Calu3 (cell line): ENCODE data around the gene LRP8. TPM values are rescaled to one million over a fixed set of nuclear protein-coding genes. Genes with fewer than 3 reads are reported as not detected.

Experiments used
- BruUV-seq: library from RNA; stranded (reverse); fragments of 400-500 nt; replicated peaks from 2 replicates; lab custom pipeline; 2021; lab: Mats Ljungman, UMichigan
- CTCF ChIA-PET: fragments of 300-600 bp; sonication (Branson Sonifier 250); formaldehyde crosslinking; loops from one replicate; lab custom pipeline; 2022; ENCODE audit warnings: antibody characterized with exemption; lab: Charles Lee
- DNase-seq: peaks from one replicate; pipeline ENCODE4 v3.0.0; 2022
- H3K27ac Mint-ChIP-seq: one replicate; pipeline ENCODE4 v1.8.0; 2022; ENCODE audit warnings: mixed read lengths; ENCODE audit not compliant: unreplicated experiment
- H3K27me3 Mint-ChIP-seq: one replicate; pipeline ENCODE4 v1.8.0; 2022; ENCODE audit warnings: mixed read lengths; ENCODE audit not compliant: unreplicated experiment
- H3K36me3 Mint-ChIP-seq: one replicate; pipeline ENCODE4 v1.8.0; 2022; ENCODE audit warnings: mild to moderate bottlenecking, moderate library complexity, mixed read lengths; ENCODE audit not compliant: insufficient read depth, unreplicated experiment
- H3K4me1 Mint-ChIP-seq: one replicate; pipeline ENCODE4 v1.8.0; 2022; ENCODE audit warnings: mild to moderate bottlenecking, low read depth, mixed read lengths; ENCODE audit not compliant: unreplicated experiment
- H3K4me3 Mint-ChIP-seq: one replicate; pipeline ENCODE4 v1.8.0; 2022; ENCODE audit warnings: mild to moderate bottlenecking, low read depth, moderate library complexity, mixed read lengths; ENCODE audit not compliant: unreplicated experiment
- H3K9me3 Mint-ChIP-seq: one replicate; pipeline ENCODE4 v1.8.0; 2022; ENCODE audit warnings: low read depth, mixed read lengths; ENCODE audit not compliant: unreplicated experiment
- intact Hi-C: fragments of 100-400 bp; cut with micrococcal nuclease; formaldehyde crosslinking; loops from one replicate; pipeline ENCODE4 v1.10.0; 2022; ENCODE audit not compliant: unreplicated experiment
- total RNA-seq: library from RNA; stranded (reverse); gene quantifications from 2 replicates; pipeline ENCODE4 v1.2.3, GENCODE V29; 2022
- TF ChIP-seq, protein P1 (sequence below): fragments of 200-600 bp; IDR thresholded peaks from one replicate; pipeline ENCODE4 v1.8.0; 2022; ENCODE audit warnings: antibody characterized with exemption; ENCODE audit not compliant: unreplicated experiment

Gene LRP8
- total RNA-seq, 1 experiment from 2014 or later, result 104 TPM

DNA sequence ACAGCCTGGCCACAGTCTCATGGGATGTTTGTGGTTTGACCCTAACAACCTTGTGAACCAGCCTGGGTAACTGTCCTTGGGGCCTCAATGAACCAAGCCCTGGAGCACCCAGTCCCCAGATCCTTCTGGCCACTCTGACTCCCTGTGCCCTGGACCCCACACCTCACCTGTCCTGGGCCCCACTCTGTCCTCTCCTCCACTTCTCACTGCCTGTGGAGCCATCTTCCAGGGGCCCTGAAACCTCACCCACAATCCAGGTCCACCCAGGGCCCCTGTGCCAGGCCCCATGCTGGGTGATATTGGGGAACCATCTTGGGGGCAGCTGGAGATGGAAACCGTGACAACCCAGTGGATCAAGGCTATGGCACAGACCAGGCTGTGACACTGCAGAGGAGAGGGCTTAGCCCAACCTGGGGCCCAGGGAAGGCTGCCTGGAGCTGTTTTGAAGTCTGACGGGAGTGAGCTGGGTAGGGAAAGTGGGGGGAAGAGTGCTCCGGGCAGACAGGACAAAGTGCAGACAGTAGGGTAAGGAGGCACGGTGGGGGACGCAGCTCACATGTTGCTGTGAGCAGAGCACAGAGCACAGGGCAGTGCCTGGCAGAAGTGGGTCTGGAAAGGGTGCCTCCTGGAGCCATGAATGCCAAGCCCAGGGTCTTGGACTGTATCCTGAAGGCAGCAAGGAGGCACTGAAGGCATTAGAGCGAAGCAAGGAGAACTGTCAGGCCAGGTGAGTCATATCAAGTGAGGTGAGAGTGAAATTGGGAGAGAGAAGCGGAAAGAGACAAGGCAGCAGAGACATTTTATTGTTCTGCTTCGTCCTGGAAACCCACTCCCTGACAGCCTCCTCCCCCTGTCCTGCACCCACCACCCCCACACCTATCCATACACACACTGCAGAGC, 12.1 kb upstream of the LRP8 start:
- no peak for DNase-seq
- intact Hi-C loops, result no loop called here
- Mint-ChIP-seq H3K9me3 (no peaks in the 10 kb centered on the region), H3K36me3 (no peaks in the 10 kb centered on the region), H3K27me3 (peaks cover 35% of the 10 kb centered on the region), H3K4me1 (no peaks in the 10 kb centered on the region), H3K4me3 (no peak overlapping the region), H3K27ac (no peak overlapping the region)
- no TSS peak for BruUV-seq
- TF ChIP-seq, protein P1, sequence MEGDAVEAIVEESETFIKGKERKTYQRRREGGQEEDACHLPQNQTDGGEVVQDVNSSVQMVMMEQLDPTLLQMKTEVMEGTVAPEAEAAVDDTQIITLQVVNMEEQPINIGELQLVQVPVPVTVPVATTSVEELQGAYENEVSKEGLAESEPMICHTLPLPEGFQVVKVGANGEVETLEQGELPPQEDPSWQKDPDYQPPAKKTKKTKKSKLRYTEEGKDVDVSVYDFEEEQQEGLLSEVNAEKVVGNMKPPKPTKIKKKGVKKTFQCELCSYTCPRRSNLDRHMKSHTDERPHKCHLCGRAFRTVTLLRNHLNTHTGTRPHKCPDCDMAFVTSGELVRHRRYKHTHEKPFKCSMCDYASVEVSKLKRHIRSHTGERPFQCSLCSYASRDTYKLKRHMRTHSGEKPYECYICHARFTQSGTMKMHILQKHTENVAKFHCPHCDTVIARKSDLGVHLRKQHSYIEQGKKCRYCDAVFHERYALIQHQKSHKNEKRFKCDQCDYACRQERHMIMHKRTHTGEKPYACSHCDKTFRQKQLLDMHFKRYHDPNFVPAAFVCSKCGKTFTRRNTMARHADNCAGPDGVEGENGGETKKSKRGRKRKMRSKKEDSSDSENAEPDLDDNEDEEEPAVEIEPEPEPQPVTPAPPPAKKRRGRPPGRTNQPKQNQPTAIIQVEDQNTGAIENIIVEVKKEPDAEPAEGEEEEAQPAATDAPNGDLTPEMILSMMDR, result no peak
- CTCF ChIA-PET, result interaction anchor here (0.6 kb wide), 1 partner anchor 713 kb away, joined by 3 read pairs; no protein-coding TSS in a partner anchor

DNA sequence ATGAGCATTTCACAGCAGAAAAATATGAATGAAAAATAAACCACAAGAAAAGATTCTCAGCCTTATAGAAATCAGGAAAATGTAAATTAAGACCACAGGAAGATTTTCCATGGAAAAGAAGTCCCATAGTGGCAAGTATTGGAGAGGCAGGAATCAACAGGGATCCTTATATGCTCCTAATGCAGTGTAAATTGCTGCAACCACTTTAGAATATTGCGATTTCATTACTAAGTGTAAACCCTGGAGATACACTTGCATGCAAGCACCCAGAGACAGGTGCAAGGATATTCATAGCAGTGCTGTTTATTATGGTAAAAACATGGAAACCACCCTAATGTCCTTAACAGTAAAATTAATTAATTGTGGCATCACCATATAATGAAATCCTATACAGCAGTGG, 10.6 kb upstream of the LRP8 start:
- intact Hi-C loops, result no loop called here
- CTCF ChIA-PET, result no interaction called here
- no peak overlapping the region for H3K27ac Mint-ChIP-seq

DNA sequence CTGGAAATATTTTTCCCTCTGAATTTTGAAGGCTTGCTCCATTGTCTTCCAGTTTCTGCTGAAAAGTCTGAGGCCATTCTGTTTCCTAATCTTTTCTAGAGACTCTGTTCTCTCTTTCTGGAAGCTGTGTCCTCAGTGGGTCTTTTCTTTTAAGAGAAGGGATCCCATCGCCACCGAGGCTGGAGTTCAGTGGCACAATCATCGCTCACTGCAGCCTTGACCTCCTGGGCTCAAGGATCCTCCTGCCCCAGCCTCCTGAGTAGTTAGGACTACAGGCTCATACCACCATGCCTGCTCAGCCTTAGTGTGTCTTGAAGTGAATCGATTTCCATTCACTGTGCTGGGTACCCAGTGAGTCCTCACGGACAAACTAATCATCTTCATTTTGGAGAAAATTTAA, 9.6 kb upstream of the LRP8 start:
- no peak overlapping the region for H3K4me3 Mint-ChIP-seq
- no peak for DNase-seq
- H3K27me3 Mint-ChIP-seq, result peaks cover 15% of the 10 kb centered on the region
- TF ChIP-seq, protein P1, result no peak
- H3K4me1 Mint-ChIP-seq, result no peaks in the 10 kb centered on the region
- H3K36me3 Mint-ChIP-seq, result no peaks in the 10 kb centered on the region
- no TSS peak for BruUV-seq
- CTCF ChIA-PET, result no interaction called here
- no peaks in the 10 kb centered on the region for H3K9me3 Mint-ChIP-seq
- intact Hi-C loops, result no loop called here
- no peak overlapping the region for H3K27ac Mint-ChIP-seq

More for the DNA sequence above, 10.6 kb upstream of the LRP8 start:
- no peaks in the 10 kb centered on the region for H3K36me3 Mint-ChIP-seq
- H3K27me3 Mint-ChIP-seq, result peaks cover 19% of the 10 kb centered on the region
- no peak overlapping the region for H3K4me3 Mint-ChIP-seq
- H3K9me3 Mint-ChIP-seq, result no peaks in the 10 kb centered on the region
- TF ChIP-seq, protein P1, result no peak
- BruUV-seq, result no TSS peak
- no peak for DNase-seq
- no peaks in the 10 kb centered on the region for H3K4me1 Mint-ChIP-seq

DNA sequence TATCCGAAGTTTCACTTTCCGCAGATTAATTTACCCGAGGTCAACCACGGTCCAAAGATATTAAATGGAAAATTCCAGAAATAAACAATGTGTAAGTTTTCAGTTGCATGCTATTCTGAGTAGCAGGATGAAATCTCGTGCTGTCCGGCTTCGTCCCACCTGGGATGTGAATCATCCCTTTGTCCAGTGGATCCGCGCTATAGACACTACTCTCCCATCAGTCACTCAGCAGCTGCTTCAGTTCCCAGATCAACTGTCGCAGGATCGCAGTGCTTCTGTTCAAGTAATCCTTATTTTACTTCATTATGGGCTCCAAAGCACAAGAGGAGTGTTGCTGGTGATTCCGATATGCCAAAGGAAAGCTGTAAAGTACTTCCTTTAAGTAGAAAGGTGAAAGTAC, 8.3 kb upstream of the LRP8 start:
- H3K4me3 Mint-ChIP-seq, result no peak overlapping the region
- no peaks in the 10 kb centered on the region for H3K4me1 Mint-ChIP-seq
- CTCF ChIA-PET, result no interaction called here
- no TSS peak for BruUV-seq
- no peaks in the 10 kb centered on the region for H3K36me3 Mint-ChIP-seq
- no peaks in the 10 kb centered on the region for H3K9me3 Mint-ChIP-seq
- no peak overlapping the region for H3K27ac Mint-ChIP-seq
- no peak for DNase-seq
- intact Hi-C loops, result no loop called here
- TF ChIP-seq, protein P1, result no peak
- H3K27me3 Mint-ChIP-seq, result peaks cover 7% of the 10 kb centered on the region
